ENCODE measurements around the gene FBN1. TPM values are rescaled to one million over a fixed set of nuclear protein-coding genes. Genes with fewer than 3 reads are reported as not detected.

The FBN1 gene
- total and polyA plus RNA-seq, 2 experiments from 2014 or later: 1.9 to 3.8 TPM

GRCh38 chr15:48447657-48448056, 197.9 kb downstream of the FBN1 start (continued):
- TF ChIP-seq POLR2AphosphoS5 (IDR thresholded peaks at IDR 0.05; ENCODE audit: low read depth) (no peak), ETS1 (IDR thresholded peaks at IDR 0.05) (no peak), EZH2 (IDR thresholded peaks at IDR 0.05; ENCODE audit: low read depth, unreplicated experiment) (no peak), EZH2phosphoT487 (IDR thresholded peaks at IDR 0.05; ENCODE audit: unreplicated experiment) (no peak), ZNF114 (CRISPR knock-in tag; IDR thresholded peaks at IDR 0.05) (no peak)

- H3K4me2 ChIP-seq: no peak overlapping the region
- Mint-ChIP-seq H3K27ac (no peak overlapping the region), H3K4me3 (no peak overlapping the region), H3K4me1 (no peaks in the 10 kb centered on the region), H3K27me3 (ENCODE audit: insufficient read depth, low read depth, poor library complexity) (no peaks in the 10 kb centered on the region), H3K36me3 (ENCODE audit: low read depth) (no peaks in the 10 kb centered on the region), H3K9me3 (no peaks in the 10 kb centered on the region)
- no peaks in the 10 kb centered on the region for H3K9me2 ChIP-seq (ENCODE audit: insufficient read depth)
- no peaks in the 10 kb centered on the region for H3K79me2 ChIP-seq (replicated peaks; ENCODE audit: insufficient read depth)
- H3K27me3 ChIP-seq (ENCODE audit: insufficient read depth): no peaks in the 10 kb centered on the region
- H3K4me3 ChIP-seq: no peak overlapping the region
- DNase-seq (ENCODE audit: low spot score): no peak
- H2AFZ ChIP-seq: no peak overlapping the region
- no peaks in the 10 kb centered on the region for H3F3A ChIP-seq (replicated peaks; ENCODE audit: low read depth)
- no peaks in the 10 kb centered on the region for H4K20me1 ChIP-seq (replicated peaks; ENCODE audit: insufficient read depth)
- H3K4me1 ChIP-seq (ENCODE audit: insufficient read depth): no peaks in the 10 kb centered on the region
- H3K27ac ChIP-seq (ENCODE audit: low read depth): no peak overlapping the region
- ATAC-seq: no peak
- H3K36me3 ChIP-seq (ENCODE audit: insufficient read depth): no peaks in the 10 kb centered on the region
- TF ChIP-seq REST (IDR thresholded peaks at IDR 0.05; ENCODE audit: unreplicated experiment) (no peak), ZNF114 (CRISPR knock-in tag; IDR thresholded peaks at IDR 0.05) (no peak), ZNF331 (CRISPR knock-in tag; IDR thresholded peaks at IDR 0.05; ENCODE audit: low read depth) (no peak), STAT1 (IDR thresholded peaks at IDR 0.05; ENCODE audit: unreplicated experiment) (no peak), ZNF462 (CRISPR knock-in tag; IDR thresholded peaks at IDR 0.05) (no peak), ETS1 (IDR thresholded peaks at IDR 0.05) (no peak), POLR2AphosphoS5 (IDR thresholded peaks at IDR 0.05; ENCODE audit: low read depth) (no peak), CTCF (conservative IDR thresholded peaks at IDR 0.05; ENCODE audit: low read depth in 2 of 2) (no peak), JUNB (IDR thresholded peaks at IDR 0.05; ENCODE audit: unreplicated experiment) (no peak), EZH2 (IDR thresholded peaks at IDR 0.05; ENCODE audit: low read depth, unreplicated experiment) (no peak), EZH2phosphoT487 (IDR thresholded peaks at IDR 0.05; ENCODE audit: unreplicated experiment) (no peak)
Measured at GRCh38 chr15:48447058-48447457, 198.5 kb downstream of the FBN1 start.
